Transverse colon (tissue), 3 donors: ENCODE data around the gene SHC3.

Experiments
- EP300 ChIP-seq: sonication (generic); formaldehyde crosslinking; IDR thresholded peaks from one replicate; pipeline ENCODE4 v1.6.1; 2017; ENCODE audit warnings: antibody characterized with exemption, low read depth
- POLR2A ChIP-seq: fragments of 450-650 bp; IDR thresholded peaks from one replicate; pipeline ENCODE4 v1.6.1; 2016; ENCODE audit warnings: antibody characterized with exemption, mild to moderate bottlenecking, moderate library complexity
- TF ChIP-seq, protein P1 (sequence below), 5 experiments: fragments of 200-600 bp in 3 of 5; fragments of 450-650 bp in 2 of 5; sonication (generic) in 3 of 5; IDR thresholded peaks; 1 replicate in 2 of 5; 2 replicates in 3 of 5; pipeline ENCODE4 v1.5.1; 2016 to 2017; ENCODE audit warnings: antibody characterized with exemption in 5 of 5, inconsistent platforms in 3 of 5, mild to moderate bottlenecking in 2 of 5, moderate library complexity in 1 of 5

DNA sequence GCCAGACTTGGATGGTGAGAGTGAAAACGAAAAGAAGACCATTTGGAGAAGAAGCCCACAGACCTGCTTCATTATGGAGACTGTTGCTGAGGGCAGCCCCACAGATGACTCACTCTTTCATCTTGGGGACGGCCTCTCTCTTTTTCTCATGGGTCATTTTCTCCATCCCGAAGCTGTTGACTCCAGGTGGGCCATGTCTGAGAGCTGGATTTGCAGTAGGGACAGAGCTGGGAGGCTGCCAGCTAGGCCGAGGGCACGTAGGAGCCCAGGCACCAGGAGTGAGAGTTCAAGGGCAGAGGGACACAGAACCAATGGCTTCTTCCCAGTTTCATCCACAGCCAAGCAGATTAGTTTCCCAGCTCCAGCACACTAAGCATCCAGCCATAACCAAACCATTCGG lies 95.0 kb downstream of the SHC3 start:
- no peak for TF ChIP-seq POLR2A
- no peak for TF ChIP-seq EP300
- TF ChIP-seq, protein P1, sequence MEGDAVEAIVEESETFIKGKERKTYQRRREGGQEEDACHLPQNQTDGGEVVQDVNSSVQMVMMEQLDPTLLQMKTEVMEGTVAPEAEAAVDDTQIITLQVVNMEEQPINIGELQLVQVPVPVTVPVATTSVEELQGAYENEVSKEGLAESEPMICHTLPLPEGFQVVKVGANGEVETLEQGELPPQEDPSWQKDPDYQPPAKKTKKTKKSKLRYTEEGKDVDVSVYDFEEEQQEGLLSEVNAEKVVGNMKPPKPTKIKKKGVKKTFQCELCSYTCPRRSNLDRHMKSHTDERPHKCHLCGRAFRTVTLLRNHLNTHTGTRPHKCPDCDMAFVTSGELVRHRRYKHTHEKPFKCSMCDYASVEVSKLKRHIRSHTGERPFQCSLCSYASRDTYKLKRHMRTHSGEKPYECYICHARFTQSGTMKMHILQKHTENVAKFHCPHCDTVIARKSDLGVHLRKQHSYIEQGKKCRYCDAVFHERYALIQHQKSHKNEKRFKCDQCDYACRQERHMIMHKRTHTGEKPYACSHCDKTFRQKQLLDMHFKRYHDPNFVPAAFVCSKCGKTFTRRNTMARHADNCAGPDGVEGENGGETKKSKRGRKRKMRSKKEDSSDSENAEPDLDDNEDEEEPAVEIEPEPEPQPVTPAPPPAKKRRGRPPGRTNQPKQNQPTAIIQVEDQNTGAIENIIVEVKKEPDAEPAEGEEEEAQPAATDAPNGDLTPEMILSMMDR (IDR thresholded peaks at IDR 0.05) = no peak
